HG03378 (cell line): Measurements from ENCODE around the gene BTBD16.

ENCODE experiments used
- ATAC-seq: cut with Tn5 transposase; IDR thresholded peaks from one replicate; pipeline ENCODE4 v1.9.1; 2021; ENCODE audit warnings: mild to moderate bottlenecking, moderate library complexity; ENCODE audit not compliant: unreplicated experiment

Gene BTBD16

DNA sequence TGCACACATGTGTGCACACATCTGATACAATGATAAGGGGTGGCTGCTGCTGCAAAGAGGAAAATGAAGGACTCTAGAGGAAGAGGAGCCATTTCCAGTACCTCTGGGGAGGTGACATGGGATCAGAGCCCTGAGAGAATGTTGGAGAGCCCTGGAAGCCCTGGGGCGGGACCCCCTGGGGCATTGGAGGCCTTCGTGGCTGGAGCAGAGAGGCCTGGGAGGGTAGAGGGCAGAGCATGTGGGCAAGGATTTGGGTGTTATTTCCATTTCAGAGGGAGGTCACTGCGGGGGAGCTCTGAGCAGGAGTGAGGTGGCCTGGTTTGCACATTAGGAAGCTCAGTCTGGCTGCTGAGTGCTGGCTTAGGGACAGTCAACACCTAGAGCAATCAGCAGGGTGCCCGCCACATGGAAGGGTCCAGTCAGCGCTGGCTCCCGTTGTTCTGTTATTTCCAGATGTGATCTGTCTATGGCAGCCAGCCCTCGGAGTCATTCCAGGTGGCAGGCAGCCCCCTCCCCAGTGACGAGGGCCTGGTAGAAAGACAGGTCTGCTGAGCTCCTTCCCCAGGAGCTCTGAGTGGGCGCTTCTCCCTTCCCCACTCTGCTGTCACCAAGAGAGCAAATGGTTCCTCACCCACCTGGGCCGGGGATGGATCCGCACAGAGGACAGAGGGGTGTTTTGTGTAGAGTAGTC, 24.1 kb upstream of the BTBD16 start:
- no peak for ATAC-seq

DNA sequence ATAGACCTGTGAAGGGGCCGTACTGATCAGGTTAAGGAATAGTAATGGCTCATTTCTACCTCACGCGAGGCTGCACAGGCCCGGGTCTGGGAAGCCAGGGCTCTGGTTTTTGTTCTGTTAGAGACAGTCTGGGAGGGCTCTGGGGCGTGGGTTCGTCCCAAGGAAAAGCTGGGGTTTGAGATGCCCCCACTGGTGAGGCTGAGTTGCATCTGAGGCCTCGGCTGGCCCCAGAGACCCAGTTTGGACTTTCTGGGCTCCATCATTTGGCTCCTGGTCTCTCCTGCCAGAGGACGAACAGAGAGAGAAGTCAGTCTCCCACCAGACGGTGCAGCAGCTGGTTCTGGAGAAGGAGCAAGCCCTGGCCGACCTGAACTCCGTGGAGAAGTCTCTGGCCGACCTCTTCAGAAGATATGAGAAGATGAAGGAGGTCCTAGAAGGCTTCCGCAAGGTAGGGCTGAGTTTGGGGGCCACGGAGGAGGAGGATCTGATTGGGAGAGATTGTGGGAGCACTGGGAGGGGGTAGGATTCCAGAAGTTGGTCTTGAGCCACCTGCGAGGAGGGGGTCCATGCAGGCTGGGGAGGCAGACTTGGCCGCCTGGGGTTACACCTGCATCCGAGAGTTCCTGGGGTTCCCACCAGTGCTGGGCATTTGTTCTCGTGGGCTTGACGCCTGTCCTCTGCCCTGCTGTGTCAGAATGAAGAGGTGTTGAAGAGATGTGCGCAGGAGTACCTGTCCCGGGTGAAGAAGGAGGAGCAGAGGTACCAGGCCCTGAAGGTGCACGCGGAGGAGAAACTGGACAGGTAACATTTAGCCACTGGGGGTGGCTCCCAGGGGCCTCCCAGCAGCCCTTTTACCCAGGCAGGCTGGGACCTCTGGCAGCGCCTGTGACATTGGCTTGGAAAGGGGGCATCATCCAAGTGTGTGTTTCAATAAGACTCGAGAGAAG, 22.5 kb upstream of the BTBD16 start:
- ATAC-seq: no peak

DNA sequence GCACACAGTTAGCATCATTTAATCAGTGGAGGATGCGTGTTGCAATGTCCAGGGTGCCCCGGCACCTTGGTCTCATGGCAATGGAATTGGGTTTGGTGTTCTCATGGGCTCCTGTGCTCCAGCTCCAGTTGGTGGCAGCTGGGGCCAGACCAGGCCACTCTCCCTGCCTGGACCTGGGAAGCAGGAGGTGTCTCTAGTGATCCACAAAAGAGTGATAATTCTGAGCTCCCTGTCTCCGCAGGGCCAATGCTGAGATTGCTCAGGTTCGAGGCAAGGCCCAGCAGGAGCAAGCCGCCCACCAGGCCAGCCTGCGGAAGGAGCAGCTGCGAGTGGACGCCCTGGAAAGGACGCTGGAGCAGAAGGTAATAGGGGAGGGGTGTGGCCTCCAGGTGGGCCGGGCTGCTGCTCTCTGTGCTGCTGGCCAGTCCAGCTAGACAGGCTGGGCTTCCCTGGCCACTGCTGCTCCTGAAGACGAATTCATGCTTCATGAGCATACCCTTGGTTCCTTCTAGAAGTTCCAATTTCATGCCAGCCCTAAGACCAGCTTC, 21.7 kb upstream of the BTBD16 start:
- no peak for ATAC-seq

DNA sequence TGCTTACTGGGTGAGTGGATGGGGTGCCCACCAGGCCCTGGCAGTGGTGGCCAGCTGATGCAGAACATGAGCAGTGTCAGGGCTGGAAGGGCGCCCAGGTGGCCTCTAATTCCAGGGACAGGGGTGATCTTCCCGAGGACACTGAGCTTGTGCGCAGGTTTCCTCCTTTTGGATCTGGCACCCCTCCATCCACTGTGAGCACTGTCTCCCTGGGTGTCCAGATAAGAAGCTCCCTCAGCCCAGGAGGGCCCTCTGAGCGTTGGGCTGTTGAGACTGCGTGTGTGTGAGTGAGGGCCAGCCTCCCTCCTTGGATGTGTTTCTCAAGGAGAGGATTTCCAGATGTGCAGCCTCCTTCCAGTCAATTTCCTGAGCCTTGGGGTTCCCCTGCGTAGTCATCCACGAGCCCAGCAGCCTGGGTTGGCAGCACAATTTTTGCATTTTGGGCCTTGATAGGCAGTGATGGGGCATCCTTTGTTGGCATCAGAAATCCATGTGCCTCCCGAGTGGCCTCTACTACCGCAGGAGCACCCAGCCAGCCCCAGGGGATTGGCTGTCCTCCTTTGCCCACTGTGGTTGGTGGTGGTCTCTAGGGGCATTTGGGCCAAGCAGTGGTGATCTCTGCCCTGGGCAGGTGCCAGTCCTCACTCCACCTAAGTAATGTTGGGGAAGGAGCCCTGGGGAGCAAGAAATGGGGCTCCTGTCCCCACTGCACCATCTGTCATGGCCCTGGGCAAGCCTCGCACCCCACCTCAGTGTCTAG, 20.9 kb upstream of the BTBD16 start:
- no peak for ATAC-seq

DNA sequence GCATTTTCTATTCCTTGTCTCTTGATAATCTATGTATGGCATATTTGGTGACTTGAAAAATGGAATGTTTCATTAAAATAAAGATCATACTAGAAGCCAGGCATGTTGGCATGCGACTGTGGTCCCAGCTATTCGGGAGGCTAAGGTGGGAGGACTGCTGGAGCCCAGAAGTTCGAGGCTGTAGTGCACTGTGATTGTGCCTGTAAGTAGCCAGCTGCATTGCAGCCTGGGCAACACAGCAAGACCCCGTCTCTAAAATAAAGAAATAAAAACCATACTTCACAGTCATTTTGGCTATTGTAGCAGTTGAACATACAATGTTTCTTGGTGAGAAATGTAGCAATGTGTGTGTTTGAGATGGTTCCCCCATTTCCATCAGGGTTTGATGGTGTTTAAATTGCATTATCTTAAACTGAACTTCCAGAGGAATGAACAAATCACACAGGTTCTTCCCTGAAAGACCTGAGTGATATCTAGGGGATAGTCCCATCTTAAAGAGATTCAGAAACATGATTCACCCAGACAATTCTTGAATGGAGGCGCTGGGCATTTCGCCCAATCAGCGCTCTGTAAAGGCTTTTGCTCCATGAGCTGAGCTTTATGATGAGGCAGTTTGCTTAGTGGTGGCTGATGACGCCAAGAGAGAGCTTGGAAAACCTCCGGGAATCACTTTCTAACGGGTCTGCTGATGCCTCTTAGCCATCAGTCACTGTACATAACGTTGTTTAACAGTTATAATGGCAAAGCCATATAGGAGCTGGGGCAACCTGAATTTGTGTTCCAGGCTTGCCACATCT, 19.4 kb upstream of the BTBD16 start:
- no peak for ATAC-seq

DNA sequence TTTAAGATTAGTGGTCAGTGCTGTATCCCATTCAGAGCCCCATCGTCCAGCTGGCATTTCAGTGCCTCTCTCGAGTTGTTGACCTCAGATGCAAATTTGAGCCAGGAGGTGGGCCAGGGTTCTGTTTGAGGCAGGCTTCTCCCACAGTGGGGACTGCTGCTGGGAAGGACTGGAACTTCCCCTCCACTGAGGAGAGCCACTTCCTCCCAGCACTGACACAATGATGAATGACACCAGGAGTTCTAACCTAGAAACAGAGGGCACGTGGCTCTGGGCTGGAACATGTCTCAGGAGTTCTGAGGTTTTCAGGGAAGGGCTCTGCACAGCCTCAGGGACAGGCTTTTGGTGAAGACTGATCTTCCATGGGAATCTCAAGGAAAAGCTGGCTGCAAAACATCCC, 18.3 kb upstream of the BTBD16 start:
- ATAC-seq: no peak

DNA sequence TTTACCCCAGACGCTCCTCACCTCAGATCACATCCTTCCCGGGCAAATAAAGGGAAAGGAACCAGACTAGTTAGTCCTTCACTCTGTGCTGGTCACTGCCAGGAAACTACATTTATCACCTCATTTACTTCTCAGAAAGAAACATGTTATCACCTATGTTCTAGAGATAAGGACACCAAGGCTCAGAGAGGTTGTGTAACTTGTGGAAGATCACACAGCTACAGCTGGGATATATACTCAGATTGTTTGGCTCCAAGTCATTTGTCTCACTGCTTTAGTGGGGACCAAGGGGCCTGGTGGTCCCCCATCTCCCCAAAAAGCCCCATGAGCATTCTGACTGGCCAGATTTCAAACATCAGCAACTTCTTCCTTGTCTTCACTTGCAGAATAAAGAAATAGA, 17.5 kb upstream of the BTBD16 start:
- ATAC-seq: no peak

DNA sequence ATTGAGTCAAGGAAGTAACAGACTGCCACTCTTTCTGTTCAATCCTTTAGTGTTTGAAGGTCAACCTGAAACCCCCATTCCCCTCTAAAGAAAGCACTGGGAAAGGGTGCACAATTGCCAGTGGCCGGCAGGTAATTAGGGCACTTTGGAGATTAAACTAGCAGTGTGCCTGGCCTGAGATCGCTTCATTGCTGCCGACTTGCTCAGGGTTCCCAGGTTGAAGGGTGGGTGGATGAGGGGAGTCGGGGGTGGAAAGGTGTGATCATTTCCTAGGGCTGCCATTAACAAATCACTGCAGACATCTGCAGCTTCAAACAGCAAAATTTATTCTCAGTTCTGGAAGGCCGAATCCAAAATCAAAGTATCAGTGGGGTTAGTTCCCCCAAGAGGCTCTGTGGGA, 16.3 kb upstream of the BTBD16 start:
- no peak for ATAC-seq

DNA sequence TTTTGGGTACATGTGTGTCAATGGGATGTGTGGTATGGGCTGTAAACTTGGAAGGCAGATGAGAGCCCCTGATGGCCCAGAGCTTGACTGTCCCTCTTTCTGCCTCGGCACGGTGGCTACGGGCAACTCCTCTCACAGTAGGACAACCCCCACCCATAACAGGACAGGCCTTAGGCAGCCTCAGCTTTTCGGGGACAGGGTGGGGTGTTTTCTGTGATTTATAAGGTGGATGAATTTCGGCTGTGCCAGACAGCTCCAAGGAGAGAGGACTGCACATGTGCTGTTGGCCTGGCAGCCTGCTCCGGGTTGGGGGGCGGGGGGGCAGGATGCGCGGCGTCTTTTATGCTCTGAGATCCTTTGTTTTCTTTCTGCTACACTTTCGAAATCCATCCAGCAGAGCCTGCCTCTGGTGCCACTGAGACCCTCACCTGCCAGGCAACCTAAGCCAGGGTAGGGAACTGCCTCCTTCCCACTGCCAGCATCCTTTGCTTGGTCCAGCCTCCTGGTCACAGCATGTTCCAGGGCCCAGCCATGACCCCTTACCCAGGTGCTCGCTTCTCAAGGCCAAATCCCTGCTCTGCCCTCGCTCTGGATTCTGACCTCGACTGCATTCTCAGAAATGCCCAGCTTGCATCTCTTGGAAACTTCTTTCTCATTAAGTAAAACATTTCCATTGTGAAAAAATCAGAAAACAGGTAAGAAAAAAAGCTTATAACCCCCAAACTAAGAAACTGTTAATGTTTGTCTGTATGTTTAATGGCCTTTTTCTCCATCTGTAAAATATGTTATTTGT, 15.4 kb upstream of the BTBD16 start:
- no peak for ATAC-seq

DNA sequence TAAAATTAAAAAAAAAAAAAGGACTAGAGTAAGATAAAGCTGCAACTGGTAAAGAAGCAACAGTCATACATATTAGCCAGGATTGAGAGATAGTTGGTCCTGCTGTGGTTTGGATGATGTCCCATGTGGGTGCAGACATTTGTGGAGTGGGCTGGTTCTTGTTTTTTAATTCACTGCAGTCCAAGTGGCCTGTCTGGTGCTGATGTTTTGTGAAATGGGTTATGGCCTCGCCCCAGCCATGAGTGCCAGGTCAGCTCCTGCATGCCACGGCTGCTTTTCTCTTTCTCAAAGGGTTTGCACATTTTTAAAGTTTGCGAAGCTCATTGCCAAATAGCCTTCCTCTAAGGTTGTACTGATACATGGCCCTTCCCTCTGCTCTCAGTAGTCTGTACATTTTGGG, 14.1 kb upstream of the BTBD16 start:
- ATAC-seq: no peak

DNA sequence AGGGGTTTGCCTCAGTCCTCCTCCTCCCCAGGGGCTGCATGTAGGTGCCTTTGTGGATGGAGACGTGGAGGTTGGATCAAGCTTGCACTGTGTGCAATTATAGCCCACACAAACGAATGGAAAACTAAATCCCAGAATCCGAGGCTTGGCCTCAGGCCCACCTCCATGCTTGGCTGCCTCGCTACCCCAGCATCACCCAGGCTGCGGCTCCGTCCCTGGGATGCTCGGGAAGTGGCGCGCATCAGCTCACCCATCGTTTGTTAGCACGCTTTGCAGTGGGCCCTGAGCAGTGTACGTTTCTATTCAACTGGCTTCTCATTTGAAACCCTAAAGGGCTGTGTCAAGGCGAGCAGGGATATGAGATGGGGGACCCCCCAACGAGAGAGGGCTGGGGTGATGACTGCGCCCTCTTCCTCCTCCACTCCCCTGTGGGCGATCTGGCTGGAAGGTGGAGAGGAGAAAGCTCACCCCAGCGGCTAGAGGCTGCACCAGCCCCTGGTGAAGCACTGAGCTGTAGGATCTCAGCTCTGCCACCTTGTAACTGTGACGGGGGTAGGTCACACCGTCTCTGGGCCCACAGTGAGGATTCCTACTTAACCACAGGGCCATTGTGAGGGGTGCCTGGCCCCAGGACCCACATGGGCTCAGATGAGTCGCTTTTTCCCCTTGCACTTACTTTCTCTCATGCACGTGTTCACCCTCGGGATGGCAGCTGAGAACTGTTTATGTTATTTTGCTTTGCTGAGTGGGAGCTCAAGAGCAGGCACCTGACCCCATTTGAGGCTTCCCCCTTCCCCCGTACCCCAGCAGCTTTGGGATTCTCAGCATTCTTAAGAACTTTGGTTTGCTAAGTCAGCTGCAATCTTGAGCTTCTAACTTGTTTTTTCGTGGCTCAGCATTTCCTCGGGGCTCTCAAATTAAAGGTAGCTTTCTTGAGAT, 12.7 kb upstream of the BTBD16 start:
- ATAC-seq: no peak

DNA sequence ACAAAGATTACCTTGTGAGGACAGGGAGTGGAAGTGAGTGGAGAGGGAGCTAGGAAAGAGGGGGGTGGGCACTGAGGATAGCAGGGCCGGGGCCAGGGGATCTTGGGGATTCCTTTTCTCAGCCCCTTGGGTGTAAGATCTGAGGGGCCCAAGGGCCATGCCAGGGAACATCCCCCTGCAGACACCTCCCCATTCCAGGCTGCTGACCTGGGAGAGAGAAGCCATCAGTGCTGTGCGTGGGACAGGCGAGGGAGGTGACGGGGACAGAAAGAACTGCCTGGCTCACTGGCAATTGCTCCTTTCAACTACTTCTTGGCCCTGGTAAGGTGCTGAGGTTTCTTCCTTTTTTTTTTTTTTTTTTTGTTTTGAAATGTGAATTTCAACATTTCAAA, 12.0 kb upstream of the BTBD16 start:
- ATAC-seq: no peak

DNA sequence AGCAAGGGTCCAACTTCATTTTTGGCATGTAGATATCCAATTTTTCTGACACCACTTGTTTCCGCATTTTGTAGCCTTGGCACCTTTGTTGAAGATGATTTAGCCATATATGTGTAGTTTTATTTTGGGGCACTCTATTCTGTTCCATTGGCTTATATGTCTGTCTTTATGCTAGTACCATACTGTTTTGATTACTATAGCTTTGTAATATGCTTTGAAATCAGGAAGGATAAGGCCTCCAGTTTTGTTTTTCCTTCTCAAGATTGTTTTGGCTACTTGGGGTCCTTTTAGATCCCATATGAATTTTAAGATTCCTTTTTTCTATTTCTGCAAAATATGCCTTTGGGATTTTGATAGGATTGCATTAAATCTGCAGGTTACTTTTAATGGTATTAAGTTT, 9.5 kb upstream of the BTBD16 start:
- no peak for ATAC-seq

DNA sequence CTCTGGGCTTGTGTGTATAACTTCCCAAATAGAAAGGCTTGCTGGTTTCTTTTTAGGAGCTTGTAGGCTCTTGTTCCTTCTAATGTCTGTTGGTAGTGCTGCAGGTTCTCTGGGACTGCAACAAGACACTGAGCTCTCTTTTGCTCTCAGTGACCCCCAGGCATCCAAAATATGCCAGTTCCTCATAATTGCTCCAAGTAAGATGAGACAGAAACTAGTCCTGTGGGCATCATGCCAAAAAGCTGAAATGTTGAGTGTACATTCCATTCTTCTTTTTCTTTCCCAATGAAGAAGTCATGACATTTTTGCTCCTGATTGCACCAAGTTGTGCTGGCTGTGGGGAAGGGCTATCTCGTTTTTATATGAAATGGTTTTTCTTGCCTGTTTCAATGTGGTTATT, 7.1 kb upstream of the BTBD16 start:
- no peak for ATAC-seq

DNA sequence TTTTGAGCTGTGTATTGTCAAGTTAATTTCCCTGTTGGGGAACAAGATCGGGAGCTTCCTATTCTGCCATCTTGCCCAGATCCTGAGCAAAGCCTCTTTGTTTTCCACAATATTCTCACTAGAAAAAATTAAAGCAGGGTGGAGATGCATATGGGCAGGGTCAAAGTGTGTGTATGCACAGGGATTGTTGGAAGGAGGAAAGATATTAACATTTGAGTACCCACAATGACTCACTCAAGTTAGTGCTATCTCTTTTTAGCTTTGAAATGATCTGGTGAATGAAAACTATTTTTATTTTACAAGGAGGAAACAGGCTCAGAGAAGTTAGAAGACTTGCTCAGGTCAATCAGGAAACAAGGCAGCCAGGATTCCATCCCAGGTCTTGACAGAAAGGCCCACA, 6.7 kb upstream of the BTBD16 start:
- ATAC-seq: no peak

DNA sequence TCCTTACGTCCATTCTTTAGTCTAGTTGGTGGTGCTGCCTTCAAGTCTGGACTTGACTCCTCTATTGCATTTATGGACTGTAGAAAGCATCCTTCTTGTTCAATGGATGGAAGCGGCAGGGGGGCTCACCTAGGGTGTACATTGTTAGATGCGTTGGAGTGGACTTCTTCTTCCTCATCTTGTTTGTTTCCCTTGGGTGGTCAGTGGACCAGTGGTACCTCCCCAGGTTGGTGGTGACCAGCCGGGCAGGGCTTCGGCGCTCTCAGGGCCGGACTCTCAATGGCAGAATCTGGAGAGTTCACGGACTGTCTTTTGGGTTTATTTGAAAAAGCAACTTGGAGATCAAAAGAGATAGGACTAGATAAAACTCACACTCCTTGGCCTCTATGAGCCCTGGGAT, 6.2 kb upstream of the BTBD16 start:
- no peak for ATAC-seq

DNA sequence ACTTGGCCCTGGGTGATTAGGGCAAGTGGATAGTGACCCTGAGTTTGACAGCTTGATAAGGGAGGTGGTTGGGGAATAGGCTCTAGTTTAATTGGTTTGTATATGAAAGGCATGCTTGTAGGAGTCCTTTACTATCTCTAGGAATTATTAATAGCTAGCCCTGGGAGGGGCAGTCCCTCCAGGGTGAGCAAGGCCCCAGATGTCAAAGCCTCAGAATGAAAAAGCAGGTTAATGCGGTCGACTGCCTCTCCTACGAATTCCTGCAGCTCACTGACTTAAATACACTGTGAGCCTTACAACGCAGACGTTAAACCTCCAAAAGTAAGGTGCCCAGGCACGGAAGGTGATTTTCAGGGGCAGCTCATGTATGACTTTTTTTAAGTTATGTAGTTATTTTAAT, 5.2 kb upstream of the BTBD16 start:
- ATAC-seq: no peak

DNA sequence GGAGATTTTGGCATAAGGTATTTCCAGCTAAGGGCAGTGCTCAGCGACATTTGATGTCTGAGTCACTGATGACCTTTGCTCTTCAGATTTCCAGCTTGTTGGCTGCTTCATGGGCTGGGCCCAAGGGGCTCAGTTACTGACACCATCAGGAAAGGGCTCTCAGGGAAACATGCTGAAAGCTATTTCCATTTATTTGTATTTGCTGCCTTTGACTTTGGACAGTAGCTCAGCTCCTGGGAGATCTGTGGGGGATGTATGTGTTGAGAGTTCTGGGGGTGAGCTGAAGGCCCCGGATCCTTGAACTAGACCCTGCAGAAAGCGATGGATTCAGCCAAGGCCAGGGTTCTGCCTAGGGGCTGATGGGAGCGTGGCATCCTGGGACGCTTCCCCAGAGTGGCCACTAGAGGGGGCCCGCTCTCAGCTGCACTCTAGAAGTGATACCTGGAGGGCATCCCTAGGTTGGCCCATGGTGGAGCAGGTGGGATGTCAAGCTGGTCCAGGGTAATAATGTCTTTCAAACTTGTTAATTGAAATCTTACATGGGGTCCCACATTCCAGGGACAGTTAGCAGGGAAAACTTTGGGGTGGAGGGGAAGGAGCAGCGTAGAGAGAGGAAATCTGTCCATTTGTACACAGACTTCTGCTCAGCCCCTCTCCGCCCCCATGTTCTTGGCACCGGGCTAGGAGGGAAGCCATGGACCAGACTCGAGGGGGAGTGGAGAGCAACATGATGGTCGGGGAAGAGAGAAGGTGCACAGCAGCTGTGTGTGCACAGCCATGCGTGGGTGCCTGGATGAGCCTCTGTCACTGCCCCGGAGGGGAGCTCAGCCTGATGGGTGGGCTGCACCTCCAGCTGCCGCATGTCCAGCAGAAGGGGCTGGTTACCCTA, 3.0 kb upstream of the BTBD16 start:
- ATAC-seq: no peak
